Activated CD4-positive, CD25-positive, alpha-beta regulatory T cell treated with anti-CD3 and anti-CD28 coated beads, Interleukin-2, amount 50 U/mL, for 72 hours (primary cell): Measurements from ENCODE around the gene GTPBP3.
A peak's percentile ranks its signal among the peaks of the same experiment; 100 is the strongest.
"Not testable (repeated sequence)": the region's sequence is repeated elsewhere in the genome, so short reads cannot be mapped to it uniquely, and the experiment has no call there.

ENCODE experiments used
- DNase-seq: peaks from one replicate; pipeline ENCODE4 v3.0.0; 2021

Gene GTPBP3, protein sequence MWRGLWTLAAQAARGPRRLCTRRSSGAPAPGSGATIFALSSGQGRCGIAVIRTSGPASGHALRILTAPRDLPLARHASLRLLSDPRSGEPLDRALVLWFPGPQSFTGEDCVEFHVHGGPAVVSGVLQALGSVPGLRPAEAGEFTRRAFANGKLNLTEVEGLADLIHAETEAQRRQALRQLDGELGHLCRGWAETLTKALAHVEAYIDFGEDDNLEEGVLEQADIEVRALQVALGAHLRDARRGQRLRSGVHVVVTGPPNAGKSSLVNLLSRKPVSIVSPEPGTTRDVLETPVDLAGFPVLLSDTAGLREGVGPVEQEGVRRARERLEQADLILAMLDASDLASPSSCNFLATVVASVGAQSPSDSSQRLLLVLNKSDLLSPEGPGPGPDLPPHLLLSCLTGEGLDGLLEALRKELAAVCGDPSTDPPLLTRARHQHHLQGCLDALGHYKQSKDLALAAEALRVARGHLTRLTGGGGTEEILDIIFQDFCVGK

GRCh38 chr19:17336872-17337674 is at the start of gene GTPBP3:
Gene GTPBP3 (plus strand): TSS chr19:17337553. CDS start chr19:17337612, 59 bp downstream.
- DNase-seq = peak; percentile 88

DNA sequence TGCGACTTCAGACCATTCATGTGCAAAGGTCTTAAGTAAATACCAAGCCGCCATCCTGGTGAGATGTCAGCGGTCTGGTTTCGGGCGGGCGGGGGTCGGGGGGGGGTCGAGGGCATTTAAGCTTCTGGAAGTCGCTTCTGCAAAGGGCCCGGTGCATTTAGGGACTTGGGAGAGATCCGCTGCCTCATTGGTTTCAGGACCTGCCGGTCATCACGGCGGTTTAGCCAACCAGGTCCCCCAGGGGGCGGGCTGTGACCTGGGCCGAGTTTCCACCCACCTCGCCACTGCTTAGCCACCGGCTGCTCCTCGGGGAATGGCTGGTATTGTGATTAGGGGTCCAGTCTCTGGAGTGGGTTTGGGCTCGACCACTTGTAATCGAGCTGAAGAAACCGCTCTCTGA is 47.9 kb upstream of the GTPBP3 start:
- DNase-seq = no peak

DNA sequence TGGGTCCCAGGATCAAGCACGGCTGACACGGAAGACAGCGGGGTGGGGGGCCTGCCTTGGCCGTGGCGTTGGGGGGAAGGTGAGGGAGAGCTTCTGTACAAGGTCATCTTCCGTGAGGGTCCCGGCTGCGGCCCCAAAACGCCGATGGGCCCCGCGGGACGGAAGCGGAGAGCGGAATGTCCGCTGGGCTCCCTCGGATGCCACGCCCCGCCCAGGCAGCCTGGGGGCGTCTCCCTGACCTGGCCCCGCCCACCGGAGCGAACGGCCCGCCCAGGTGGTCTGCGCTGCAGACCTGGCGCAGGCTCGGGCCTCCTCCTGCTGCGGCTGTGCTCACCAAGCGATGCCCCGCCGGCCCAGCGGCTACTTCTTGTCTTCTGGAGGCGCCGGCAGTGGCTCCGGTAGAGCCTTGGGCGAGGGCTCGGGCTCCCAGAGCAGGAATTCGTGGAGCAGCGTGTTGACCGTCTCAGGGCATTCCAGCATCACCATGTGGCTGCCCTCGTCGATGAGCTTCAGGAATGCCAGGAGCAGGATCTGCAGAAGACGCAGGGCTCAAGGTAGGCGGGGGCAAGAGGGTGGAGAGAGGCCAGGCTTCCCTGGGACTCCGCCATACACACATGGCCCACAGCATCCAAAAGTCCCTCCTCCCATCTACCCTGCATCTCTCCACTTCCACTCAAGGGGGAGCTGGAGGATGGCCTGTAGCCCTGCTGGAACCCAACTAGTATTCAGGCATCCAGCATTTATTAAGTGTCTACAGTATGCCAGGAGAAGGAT is 44.9 kb upstream of the GTPBP3 start:
- DNase-seq = peak; percentile 80

GRCh38 chr19:17293605-17294004 is 43.7 kb upstream of the GTPBP3 start:
- no peak for DNase-seq

DNA sequence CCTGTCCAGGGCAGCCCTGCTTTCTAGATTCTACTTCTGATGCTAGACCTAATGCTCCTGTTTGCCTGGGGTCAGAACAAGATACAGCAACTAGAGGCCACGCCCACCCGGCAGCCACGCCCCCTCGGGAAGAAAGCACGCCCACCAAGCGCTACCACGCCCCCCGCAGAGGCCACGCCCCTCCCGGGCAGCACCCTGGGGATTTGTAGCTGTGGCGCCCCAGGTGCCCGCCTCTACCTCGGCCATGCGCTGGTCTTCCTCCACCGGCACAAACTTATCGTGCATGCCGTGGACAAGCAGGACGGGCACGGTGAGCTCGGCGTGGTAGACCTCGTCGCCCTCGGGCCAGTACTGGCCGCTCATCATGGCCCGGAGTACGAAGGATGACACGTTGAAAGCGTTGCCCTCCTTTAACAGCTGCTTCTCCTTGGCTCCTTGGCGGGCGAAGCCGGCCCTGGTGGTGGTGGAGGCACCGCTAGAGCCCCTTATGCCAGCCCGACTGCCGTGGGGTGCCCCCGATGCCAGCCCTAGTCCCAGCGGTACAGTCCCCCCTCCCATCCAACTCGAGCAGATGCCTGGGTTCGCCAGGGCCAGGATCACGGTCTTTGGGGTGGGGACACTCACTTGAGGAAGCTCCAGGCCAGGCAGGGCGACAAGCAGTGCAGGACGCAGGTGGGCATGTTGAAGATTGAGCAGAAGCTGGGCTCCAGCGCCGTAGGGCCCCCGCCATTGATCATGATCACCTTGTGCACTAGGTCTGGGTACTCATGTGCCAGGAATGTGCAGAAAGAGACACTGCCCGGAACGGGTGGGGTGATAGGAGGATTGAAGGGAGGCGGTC is 43.1 kb upstream of the GTPBP3 start:
- DNase-seq = peak; percentile 71

- not testable (repeated sequence) for DNase-seq
These were observed 41.8 kb upstream of the GTPBP3 start for GRCh38 chr19:17295551-17295950.

- no peak for DNase-seq
These were observed 41.1 kb upstream of the GTPBP3 start for GRCh38 chr19:17296273-17296672.

GRCh38 chr19:17296976-17297375 is 40.4 kb upstream of the GTPBP3 start:
- DNase-seq = no peak

DNA sequence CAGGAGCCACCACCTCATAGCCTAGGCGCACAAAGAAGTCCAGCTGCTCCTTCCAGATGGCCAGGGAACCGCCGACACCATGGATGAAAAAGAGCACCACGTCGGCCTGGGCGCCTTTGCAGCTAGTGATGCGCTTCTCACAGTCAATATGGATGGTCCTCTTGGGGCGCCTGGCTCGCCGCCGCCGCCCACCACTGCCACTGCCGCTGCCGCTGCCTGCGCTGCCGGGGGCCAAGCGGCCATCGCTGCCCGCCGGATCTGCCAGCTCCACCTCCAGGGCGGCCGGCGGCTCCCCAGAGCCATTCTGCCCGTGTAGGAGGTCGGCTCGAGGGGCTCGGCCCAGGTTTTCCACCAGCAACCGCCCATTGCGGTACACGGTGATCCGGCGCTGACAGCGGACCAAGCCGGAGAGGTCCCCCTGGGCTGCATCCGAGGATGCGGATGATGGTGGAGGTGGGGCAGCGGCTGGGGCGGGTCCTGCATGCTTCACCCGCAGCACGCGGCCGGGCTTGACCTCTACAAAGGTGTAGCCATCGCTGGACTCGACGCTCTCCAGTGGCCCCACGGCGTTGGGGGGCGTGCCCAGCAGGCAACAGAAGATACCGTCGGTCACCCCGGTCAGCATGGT is 36.2 kb upstream of the GTPBP3 start:
- DNase-seq = no peak

GRCh38 chr19:17302391-17303166 is 34.8 kb upstream of the GTPBP3 start:
- DNase-seq = no peak

DNA sequence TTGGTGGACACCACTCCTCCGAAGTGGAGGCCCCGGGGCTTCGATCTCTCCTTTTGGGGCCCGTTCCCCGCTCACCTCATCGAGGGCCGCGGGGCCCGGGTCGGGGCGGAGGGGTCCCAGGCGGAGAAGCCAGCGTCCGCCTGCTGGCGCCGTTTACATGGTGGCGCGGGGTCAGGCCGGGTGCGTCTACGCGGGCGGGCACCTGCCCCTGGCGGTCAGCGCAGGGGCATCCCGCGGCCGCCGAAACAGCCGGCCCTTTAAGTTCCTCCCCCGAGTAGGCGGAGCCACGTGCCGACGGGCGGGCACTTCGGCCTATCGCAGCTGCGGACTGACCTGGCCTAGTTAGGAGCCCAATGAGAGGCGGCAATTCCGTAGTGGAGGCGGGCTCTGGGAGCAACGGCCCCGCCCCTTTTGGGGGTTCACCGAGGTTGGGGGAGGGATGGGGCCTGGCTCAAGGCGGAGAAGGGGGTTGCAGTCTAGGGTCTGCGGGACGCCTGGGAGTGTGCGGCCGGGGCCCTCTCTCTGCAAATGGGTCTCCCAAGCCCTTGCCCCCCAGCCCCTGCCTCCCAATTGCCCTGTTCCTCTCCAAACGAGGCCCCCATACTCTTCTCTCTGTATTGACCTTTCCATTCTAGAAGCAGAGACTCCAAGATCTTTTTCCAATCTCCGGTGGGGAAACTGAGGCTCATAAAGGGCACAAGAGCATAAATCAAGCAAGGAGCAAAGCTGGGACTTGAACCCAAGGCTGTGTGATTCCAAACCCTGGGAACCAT is 34.0 kb upstream of the GTPBP3 start, which contains the start of gene ABHD8:
TSS of gene ABHD8 (minus strand) at position 259 of the 773 bp plus-strand sequence. CDS start 1,809 bp downstream, outside the sequence.
- peak; percentile 97 for DNase-seq

DNA sequence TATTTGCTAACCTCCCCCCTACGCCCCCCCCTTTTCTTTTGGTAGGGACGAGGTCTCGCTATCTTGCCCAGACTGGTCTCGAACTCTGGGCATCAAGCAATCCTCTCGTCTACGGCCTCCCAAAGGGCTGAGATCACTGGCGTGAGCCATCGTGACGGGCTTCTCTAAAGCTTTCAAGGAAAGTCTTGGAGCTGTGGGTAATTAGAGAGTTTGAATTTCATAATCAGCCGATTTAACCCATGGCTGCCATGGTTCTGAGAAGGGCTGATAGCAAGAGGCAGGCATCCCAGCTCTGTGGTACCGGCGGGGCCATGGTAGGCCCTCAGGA is 33.4 kb upstream of the GTPBP3 start:
- no peak for DNase-seq

GRCh38 chr19:17304386-17305215 is 32.8 kb upstream of the GTPBP3 start:
- DNase-seq = no peak

DNA sequence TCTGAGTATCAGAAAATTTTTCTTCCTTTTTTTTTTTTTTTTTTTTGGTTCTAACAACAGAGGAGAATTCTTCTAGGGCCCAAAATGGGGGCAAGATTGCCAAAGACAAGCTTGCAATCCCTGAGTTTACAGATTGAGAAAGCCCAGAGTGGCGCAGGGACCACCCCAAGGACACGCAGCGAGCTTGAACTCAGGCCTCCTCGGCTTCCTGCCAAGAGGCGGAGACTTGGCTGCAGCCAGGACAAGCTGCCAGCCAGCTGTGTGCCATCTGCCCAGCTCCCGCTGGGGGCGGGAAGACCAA is 32.2 kb upstream of the GTPBP3 start:
- DNase-seq = no peak

DNA sequence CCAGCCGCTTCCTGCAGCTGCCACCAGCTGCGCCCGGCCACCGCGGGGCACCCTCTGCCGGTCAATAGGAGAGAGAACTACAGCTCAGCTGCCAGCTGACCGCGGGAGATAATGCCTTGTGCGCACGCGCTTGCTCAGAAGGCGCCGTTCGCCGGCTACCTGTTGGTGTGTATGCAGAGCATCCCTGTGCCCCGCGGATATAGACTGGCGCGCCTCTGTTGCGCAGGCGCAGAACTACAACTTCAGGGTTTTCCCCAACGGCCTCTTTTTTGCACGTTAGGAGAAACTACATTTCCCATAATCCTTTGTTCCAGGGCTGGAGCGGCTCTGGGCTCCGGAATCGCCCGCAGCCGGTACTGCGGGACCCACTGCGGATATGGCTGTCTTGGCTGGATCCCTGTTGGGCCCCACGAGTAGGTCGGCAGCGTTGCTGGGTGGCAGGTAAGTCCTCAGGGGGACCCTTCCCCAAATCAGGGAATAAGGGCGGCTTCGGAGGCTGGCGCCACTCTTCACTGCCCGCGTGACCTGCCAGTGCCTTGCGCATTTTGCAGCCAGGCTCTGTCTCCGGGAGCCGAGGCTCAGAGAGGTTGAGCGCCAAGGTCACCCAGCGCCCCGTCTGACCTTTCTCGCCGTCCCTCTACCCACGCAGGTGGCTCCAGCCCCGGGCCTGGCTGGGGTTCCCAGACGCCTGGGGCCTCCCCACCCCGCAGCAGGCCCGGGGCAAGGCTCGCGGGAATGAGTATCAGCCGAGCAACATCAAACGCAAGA is 31.7 kb upstream of the GTPBP3 start, which contains the start of gene MRPL34:
TSS of gene MRPL34 (plus strand) at position 356 of the 768 bp plus-strand sequence. CDS start at position 377, 21 bp downstream.
- DNase-seq = peak; percentile 92

GRCh38 chr19:17306285-17306714 is 31.1 kb upstream of the GTPBP3 start:
- DNase-seq = no peak

DNA sequence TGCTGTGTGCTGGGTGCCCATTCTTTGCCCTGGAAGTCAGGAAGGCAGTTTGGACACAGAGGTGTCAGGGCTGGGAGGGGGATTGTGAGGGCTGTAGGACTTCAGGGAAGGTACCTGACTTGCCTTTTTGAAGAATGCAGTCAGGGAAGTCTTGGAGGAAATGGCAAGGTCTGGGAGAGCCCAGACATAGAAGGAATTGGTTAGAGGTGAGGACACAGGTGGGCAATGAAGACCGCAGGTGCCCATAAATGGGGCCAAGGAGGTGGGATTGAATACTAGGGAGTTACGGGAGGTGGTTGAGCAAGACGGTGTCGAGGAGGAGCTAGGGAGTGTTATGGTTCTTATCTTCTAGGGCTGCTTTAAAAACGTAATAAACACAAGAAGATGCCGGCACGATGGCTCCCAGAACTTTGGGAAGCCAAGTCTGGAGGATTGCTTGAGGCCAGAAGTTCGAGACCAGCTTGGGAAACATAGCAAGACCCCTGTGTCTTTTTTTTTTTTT is 29.4 kb upstream of the GTPBP3 start:
- no peak for DNase-seq
